ENCODE data around the gene NME3. TPM values are rescaled to one million over a fixed set of nuclear protein-coding genes. Genes with fewer than 3 reads are reported as not detected.

NME3 gene
- total RNA-seq, 4 donors from 2014 or later = 49.9 to 106 (median 87.2) TPM

- Histone ChIP-seq H3K4me3 (no peak overlapping the region), H3K36me3 (peaks cover 0 to 98% of the 10 kb centered on the region in 2 donors), H3K4me1 (no peaks in the 10 kb centered on the region), H3K9me3 (no peaks in the 10 kb centered on the region), H3K27me3 (no peaks in the 10 kb centered on the region), H3K27ac (no peak overlapping the region)
- TF ChIP-seq POLR2A (IDR thresholded peaks at IDR 0.05) = no peak
- ATAC-seq = no peak
- 82 to 92% methylated on average over 10 to 13 of the region's 14 CpGs for WGBS, 2 donors (ENCODE audit: low coverage in 1 of 2)
Measured at GRCh38 chr16:1752853-1753252, 18.5 kb downstream of the NME3 start.

- 100% methylated on average over 1 to 4 of the region's 16 CpGs for WGBS, 2 donors (ENCODE audit: low coverage in 1 of 2)
- ATAC-seq = no peak
- Histone ChIP-seq H3K27ac (no peak overlapping the region), H3K27me3 (no peaks in the 10 kb centered on the region), H3K9me3 (no peaks in the 10 kb centered on the region), H3K4me1 (no peaks in the 10 kb centered on the region), H3K4me3 (no peak overlapping the region), H3K36me3 (peaks cover 0 to 98% of the 10 kb centered on the region in 2 donors)
- TF ChIP-seq POLR2AphosphoS5 (IDR thresholded peaks at IDR 0.05) (no peak), EP300 (IDR thresholded peaks at IDR 0.05) (no peak), POLR2A (IDR thresholded peaks at IDR 0.05) (no peak), CTCF (IDR thresholded peaks at IDR 0.05) (no peak)
Measured at GRCh38 chr16:1751946-1752345, 19.4 kb downstream of the NME3 start.

- H3K27ac ChIP-seq = no peak overlapping the region
- ATAC-seq = no peak
- 94% methylated on average over 6 to 13 of the region's 29 CpGs for WGBS, 2 donors (ENCODE audit: low coverage in 1 of 2)
- H3K9me3 ChIP-seq = no peaks in the 10 kb centered on the region
- H3K4me3 ChIP-seq = no peak overlapping the region
- H3K36me3 ChIP-seq = peaks cover 0 to 99% of the 10 kb centered on the region in 2 donors
- TF ChIP-seq POLR2AphosphoS5 (IDR thresholded peaks at IDR 0.05) = no peak
- TF ChIP-seq EP300 (IDR thresholded peaks at IDR 0.05) = no peak
- TF ChIP-seq POLR2A (IDR thresholded peaks at IDR 0.05) = no peak
- no peak for TF ChIP-seq CTCF (IDR thresholded peaks at IDR 0.05)
- no peaks in the 10 kb centered on the region for H3K4me1 ChIP-seq
- H3K27me3 ChIP-seq = no peaks in the 10 kb centered on the region
Measured at GRCh38 chr16:1749152-1750117, 21.9 kb downstream of the NME3 start.

- no peak for TF ChIP-seq POLR2A (IDR thresholded peaks at IDR 0.05)
- TF ChIP-seq EP300 (IDR thresholded peaks at IDR 0.05) = no peak
- no peak for TF ChIP-seq CTCF (IDR thresholded peaks at IDR 0.05)
- no peak for TF ChIP-seq POLR2AphosphoS5 (IDR thresholded peaks at IDR 0.05)
- 80% methylated on average over 4 of the region's 11 CpGs; no CpG with 5 or more reads in 1 of the 2 donors for WGBS, 2 donors (ENCODE audit: low coverage in 1 of 2)
- Histone ChIP-seq H3K4me1 (no peaks in the 10 kb centered on the region), H3K4me3 (no peak overlapping the region), H3K27ac (no peak overlapping the region), H3K9me3 (no peaks in the 10 kb centered on the region), H3K36me3 (peaks cover 0 to 100% of the 10 kb centered on the region in 2 donors), H3K27me3 (no peaks in the 10 kb centered on the region)
- no peak for ATAC-seq
Measured at GRCh38 chr16:1747934-1748333, 23.4 kb downstream of the NME3 start.

- Histone ChIP-seq H3K4me3 (no peak overlapping the region), H3K27ac (no peak overlapping the region), H3K9me3 (no peaks in the 10 kb centered on the region), H3K36me3 (peaks cover 0 to 98% of the 10 kb centered on the region in 2 donors), H3K4me1 (no peaks in the 10 kb centered on the region), H3K27me3 (no peaks in the 10 kb centered on the region)
- 73 to 80% methylated on average over 1 to 3 of the region's 31 CpGs for WGBS, 2 donors (ENCODE audit: low coverage in 1 of 2)
- ATAC-seq = no peak
- TF ChIP-seq CTCF (IDR thresholded peaks at IDR 0.05) = no peak
- no peak for TF ChIP-seq POLR2AphosphoS5 (IDR thresholded peaks at IDR 0.05)
- TF ChIP-seq POLR2A (IDR thresholded peaks at IDR 0.05) = no peak
- no peak for TF ChIP-seq EP300 (IDR thresholded peaks at IDR 0.05)
Measured at GRCh38 chr16:1746693-1747195, 24.6 kb downstream of the NME3 start.
